Calu3 (cell line): Measurements from ENCODE around the gene ITPR1. TPM values are rescaled to one million over a fixed set of nuclear protein-coding genes. Genes with fewer than 3 reads are reported as not detected.

Experiments
- BruUV-seq: library from RNA; stranded (reverse); fragments of 400-500 nt; replicated peaks from 2 replicates; lab custom pipeline; 2021; lab: Mats Ljungman, UMichigan
- CTCF ChIA-PET: fragments of 300-600 bp; sonication (Branson Sonifier 250); formaldehyde crosslinking; loops from one replicate; lab custom pipeline; 2022; ENCODE audit warnings: antibody characterized with exemption; lab: Charles Lee
- DNase-seq: peaks from one replicate; pipeline ENCODE4 v3.0.0; 2022
- H3K27ac Mint-ChIP-seq: one replicate; pipeline ENCODE4 v1.8.0; 2022; ENCODE audit warnings: mixed read lengths; ENCODE audit not compliant: unreplicated experiment
- H3K27me3 Mint-ChIP-seq: one replicate; pipeline ENCODE4 v1.8.0; 2022; ENCODE audit warnings: mixed read lengths; ENCODE audit not compliant: unreplicated experiment
- H3K36me3 Mint-ChIP-seq: one replicate; pipeline ENCODE4 v1.8.0; 2022; ENCODE audit warnings: mild to moderate bottlenecking, moderate library complexity, mixed read lengths; ENCODE audit not compliant: insufficient read depth, unreplicated experiment
- H3K4me1 Mint-ChIP-seq: one replicate; pipeline ENCODE4 v1.8.0; 2022; ENCODE audit warnings: mild to moderate bottlenecking, low read depth, mixed read lengths; ENCODE audit not compliant: unreplicated experiment
- H3K4me3 Mint-ChIP-seq: one replicate; pipeline ENCODE4 v1.8.0; 2022; ENCODE audit warnings: mild to moderate bottlenecking, low read depth, moderate library complexity, mixed read lengths; ENCODE audit not compliant: unreplicated experiment
- H3K9me3 Mint-ChIP-seq: one replicate; pipeline ENCODE4 v1.8.0; 2022; ENCODE audit warnings: low read depth, mixed read lengths; ENCODE audit not compliant: unreplicated experiment
- intact Hi-C: fragments of 100-400 bp; cut with micrococcal nuclease; formaldehyde crosslinking; loops from one replicate; pipeline ENCODE4 v1.10.0; 2022; ENCODE audit not compliant: unreplicated experiment
- total RNA-seq: library from RNA; stranded (reverse); gene quantifications from 2 replicates; pipeline ENCODE4 v1.2.3, GENCODE V29; 2022
- TF ChIP-seq, protein P1 (sequence below): fragments of 200-600 bp; IDR thresholded peaks from one replicate; pipeline ENCODE4 v1.8.0; 2022; ENCODE audit warnings: antibody characterized with exemption; ENCODE audit not compliant: unreplicated experiment

Gene ITPR1
- total RNA-seq, 1 experiment from 2014 or later: 4.2 TPM

- CTCF ChIA-PET: no interaction called here
- Mint-ChIP-seq H3K27me3 (no peaks in the 10 kb centered on the region), H3K4me3 (no peak overlapping the region), H3K27ac (no peak overlapping the region), H3K9me3 (no peaks in the 10 kb centered on the region), H3K4me1 (no peaks in the 10 kb centered on the region), H3K36me3 (no peaks in the 10 kb centered on the region)
- no peak for DNase-seq
- BruUV-seq: no TSS peak
- intact Hi-C loops: no loop called here
- TF ChIP-seq, protein P1, sequence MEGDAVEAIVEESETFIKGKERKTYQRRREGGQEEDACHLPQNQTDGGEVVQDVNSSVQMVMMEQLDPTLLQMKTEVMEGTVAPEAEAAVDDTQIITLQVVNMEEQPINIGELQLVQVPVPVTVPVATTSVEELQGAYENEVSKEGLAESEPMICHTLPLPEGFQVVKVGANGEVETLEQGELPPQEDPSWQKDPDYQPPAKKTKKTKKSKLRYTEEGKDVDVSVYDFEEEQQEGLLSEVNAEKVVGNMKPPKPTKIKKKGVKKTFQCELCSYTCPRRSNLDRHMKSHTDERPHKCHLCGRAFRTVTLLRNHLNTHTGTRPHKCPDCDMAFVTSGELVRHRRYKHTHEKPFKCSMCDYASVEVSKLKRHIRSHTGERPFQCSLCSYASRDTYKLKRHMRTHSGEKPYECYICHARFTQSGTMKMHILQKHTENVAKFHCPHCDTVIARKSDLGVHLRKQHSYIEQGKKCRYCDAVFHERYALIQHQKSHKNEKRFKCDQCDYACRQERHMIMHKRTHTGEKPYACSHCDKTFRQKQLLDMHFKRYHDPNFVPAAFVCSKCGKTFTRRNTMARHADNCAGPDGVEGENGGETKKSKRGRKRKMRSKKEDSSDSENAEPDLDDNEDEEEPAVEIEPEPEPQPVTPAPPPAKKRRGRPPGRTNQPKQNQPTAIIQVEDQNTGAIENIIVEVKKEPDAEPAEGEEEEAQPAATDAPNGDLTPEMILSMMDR: no peak
Measured at GRCh38 chr3:4696266-4696665, 203.1 kb downstream of the ITPR1 start.

GRCh38 chr3:4698125-4698821 is 205.1 kb downstream of the ITPR1 start:
- BruUV-seq: no TSS peak
- no peaks in the 10 kb centered on the region for H3K36me3 Mint-ChIP-seq
- DNase-seq: no peak
- H3K4me1 Mint-ChIP-seq: no peaks in the 10 kb centered on the region
- intact Hi-C loops: no loop called here
- TF ChIP-seq, protein P1: no peak
- H3K9me3 Mint-ChIP-seq: no peaks in the 10 kb centered on the region
- H3K27ac Mint-ChIP-seq: no peak overlapping the region
- H3K27me3 Mint-ChIP-seq: no peaks in the 10 kb centered on the region
- CTCF ChIA-PET: no interaction called here
- H3K4me3 Mint-ChIP-seq: no peak overlapping the region

- CTCF ChIA-PET: no interaction called here
- H3K36me3 Mint-ChIP-seq: no peaks in the 10 kb centered on the region
Measured at GRCh38 chr3:4703054-4703480, 209.9 kb downstream of the ITPR1 start.

DNA sequence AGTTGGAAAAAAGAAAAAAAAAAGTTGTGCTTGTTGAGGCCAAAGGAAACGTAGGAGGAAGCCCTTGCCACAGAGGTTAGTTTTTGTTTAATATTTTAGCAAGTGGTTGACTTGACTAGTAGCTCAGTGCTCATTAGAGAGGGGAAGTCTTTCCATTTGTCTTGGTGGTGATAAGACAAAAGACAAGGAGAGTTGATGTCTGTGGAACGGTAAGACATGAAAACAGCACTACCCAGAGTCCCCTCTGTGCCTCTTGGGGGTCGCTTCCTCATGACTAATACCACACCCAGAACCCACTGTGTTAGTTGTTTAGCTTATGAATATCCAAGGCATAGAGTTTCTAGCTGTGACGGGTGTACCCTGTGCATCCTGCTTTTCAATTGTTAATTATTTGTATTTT is 211.4 kb downstream of the ITPR1 start:
- DNase-seq: no peak
- no peaks in the 10 kb centered on the region for H3K27me3 Mint-ChIP-seq
- no peaks in the 10 kb centered on the region for H3K36me3 Mint-ChIP-seq
- intact Hi-C loops: no loop called here
- no peaks in the 10 kb centered on the region for H3K9me3 Mint-ChIP-seq
- no peak overlapping the region for H3K4me3 Mint-ChIP-seq
- CTCF ChIA-PET: interaction anchor here (1.0 kb wide), 1 partner anchor 24 kb away, joined by 3 read pairs; no protein-coding TSS in a partner anchor
- no peak overlapping the region for H3K27ac Mint-ChIP-seq
- no peaks in the 10 kb centered on the region for H3K4me1 Mint-ChIP-seq
- BruUV-seq: no TSS peak
- TF ChIP-seq, protein P1: no peak

More at GRCh38 chr3:4703054-4703480, 209.9 kb downstream of the ITPR1 start:
- H3K4me3 Mint-ChIP-seq: no peak overlapping the region
- DNase-seq: no peak
- H3K4me1 Mint-ChIP-seq: no peaks in the 10 kb centered on the region
- no peak overlapping the region for H3K27ac Mint-ChIP-seq
- no peaks in the 10 kb centered on the region for H3K9me3 Mint-ChIP-seq
- TF ChIP-seq, protein P1: no peak
- intact Hi-C loops: no loop called here
- H3K27me3 Mint-ChIP-seq: no peaks in the 10 kb centered on the region
- no TSS peak for BruUV-seq
